HG03139 (cell line): ENCODE measurements around the gene GUCY1A2.
"Not testable (repeated sequence)": the region's sequence is repeated elsewhere in the genome, so short reads cannot be mapped to it uniquely, and the experiment has no call there.

Source experiments
- ATAC-seq: cut with Tn5 transposase; IDR thresholded peaks from one replicate; pipeline ENCODE4 v1.9.1; 2021; ENCODE audit not compliant: unreplicated experiment

Gene GUCY1A2

DNA sequence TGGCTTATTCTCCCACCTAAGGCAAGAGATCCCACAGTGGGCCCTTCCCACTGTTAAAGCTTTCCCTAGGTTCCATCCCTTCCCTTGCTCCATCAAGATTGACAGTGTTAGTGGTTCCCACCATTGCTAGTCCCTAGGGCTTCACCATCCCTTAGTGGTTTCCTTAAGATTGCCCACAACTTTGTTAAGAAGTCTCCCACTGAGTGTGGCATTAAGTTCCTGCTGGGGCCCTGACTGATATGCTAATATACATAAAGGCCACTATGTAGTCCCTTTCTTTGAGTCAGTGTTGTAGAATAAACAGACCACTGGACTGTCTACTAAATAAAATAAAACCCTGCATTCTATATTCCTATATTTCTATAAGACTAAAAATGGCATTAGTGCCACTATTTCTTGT, 176.1 kb downstream of the GUCY1A2 start:
- no peak for ATAC-seq

DNA sequence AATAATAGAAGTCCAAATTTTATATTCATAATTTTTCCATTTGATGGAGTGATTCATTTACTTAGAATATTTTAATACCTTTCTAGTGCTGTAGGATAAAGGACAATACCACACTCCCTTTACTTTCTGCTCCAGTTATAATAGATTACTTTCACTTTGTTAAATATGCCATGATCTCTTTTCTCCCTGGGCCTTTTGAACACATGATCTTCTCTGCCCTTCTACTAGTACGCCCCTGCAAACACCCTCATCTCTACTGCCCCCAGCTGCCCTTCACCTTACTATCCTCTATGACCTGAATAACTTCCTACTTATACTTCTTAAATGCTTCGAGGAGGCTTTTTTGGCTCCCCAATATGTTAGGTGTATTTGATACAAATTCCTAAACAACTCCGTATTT, 177.3 kb downstream of the GUCY1A2 start:
- ATAC-seq = no peak

DNA sequence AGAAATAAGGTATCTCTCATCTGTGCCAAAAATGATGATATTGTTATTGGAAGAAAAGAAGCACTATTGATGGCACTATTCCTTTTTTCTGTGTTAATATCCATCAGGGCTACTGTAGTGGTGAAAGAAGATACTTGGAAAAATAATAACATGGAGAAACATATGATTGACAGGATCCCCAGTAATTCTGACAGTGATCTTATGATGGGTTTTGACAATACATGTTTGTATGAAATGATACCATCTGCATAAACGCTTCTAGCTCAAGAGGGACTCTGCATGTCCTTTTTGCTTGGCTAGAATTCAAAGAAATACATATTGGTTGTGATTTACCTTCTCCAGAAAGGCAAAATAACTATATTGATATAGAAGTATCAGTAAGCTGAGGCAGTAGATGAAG, 178.1 kb downstream of the GUCY1A2 start:
- ATAC-seq = no peak

DNA sequence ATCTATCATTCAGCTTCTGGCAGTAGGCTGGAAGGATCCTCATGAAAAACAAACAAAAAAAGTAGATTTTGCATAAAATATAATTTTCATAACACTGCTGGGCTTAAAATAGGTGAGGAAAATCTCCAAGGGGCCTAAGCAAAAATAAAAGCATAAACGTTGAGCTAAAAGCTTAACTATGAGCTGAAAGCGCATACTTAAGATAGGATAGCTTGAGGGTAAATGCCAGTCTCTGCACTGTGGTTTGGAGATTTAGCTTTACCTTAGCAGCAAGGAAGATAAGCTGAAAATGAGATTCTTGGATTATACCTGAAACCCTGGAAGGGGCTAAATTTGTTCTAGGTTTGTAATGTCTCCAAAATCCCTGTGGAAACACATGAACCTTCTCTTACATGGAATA, 183.7 kb downstream of the GUCY1A2 start:
- no peak for ATAC-seq

DNA sequence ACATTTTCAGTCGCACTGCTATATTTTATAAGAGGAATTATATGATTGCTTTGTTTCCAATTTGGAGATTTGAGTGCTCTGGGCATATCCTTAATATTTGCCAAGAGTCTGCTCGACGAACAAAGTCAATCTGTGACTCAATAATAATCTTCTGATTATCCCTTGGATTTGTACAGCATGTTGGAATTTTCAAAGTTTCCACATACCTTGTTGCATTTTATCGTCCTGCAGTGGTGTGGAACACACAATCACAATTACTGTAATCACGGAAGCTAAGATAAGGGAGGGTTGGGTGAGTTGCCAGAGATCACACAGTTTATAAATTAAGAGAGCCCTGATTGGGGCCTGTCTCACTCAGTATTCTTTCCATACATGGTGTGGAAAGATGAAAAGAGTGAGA, 189.3 kb downstream of the GUCY1A2 start:
- no peak for ATAC-seq

DNA sequence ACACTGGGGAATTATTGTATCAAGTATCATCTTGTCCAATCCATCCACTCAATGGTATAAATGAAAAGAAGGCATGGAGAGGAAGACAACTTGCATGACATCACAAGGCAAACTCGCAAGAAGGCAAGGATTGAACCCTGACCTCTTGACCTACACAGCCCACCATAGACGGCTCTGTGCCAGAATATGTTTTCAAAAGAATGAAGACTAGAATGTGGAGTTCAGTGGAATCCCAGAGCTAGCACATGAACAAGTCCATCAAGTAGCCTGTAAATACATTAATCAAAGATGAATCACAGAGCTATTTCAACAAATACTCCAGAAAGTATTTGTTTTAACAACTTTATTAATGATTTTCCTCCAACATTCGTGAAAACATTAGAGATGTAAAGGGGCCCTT, 189.7 kb downstream of the GUCY1A2 start:
- no peak for ATAC-seq

DNA sequence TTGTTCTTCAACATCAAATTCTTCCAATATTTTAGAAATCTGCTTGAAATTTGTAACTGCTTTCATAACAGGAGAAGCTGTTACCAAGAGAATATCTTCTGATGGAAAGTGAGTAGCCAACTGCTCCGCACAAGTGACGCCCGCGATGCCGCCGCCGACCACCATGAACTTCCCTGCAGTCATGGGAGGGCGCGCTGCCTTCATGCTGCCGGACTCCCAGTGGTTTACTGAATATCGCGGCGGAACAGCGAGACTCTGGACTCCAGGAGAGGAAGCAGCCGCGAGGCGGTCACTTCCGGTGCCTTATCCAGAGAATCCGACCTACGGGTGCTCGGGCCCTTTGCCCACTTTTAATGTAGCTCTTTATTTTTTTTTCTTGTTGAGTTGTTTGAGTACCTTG, 190.6 kb downstream of the GUCY1A2 start:
- no peak for ATAC-seq

DNA sequence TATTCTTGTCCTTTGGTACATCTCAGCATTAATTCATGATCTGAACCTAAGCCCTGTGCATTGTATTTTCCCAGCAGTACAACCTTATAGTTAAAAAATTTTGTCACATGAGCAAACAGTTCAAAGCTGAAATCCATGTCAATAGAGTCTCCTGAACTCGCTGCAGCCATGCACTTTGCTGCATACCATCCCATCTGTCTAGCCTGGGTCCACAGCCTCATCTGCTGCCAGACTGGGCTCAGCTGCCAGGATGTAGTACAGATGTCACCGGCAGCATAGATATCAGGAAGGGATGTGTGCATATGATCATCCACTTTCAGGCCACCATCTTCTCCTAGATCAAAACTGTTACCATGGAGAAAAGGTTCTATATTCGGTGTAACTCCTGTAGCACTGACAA, 191.7 kb downstream of the GUCY1A2 start:
- ATAC-seq = not testable (repeated sequence)

DNA sequence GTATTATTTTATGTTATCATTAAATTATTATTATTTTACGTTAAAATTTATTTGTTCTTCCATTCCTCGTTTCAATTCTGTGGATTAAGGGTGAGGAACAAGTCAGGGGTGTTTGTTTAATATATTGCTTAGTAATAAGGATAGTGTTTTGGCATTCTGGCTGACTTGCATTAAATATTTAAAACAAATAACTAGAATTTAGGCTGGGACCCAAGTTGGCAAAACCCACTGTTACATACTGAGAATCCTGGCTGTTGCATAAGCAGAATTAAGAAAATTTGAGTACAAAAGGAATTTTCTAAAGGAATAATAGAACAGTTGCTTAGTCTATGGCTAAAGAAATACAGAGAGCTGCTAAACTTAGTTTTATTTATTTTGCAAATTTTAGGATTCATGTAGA, 196.4 kb downstream of the GUCY1A2 start:
- no peak for ATAC-seq

DNA sequence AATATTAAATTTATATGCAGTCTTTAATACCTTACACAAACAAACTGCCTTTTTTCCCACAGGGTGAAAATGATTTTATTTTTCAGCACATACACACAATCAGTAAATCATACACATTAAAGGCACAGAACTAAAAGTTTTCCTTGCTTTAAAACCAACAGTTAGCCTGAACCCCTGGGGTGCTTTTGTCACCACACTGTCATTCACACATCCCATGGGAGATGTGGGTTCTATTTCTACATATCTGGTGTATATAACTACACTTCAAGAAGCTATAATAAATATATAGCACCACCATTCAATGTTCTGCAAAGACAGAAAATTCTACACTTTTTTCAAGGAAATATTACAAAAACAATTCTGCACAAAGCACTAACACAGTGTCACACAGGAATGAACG, 197.0 kb downstream of the GUCY1A2 start:
- ATAC-seq = no peak

DNA sequence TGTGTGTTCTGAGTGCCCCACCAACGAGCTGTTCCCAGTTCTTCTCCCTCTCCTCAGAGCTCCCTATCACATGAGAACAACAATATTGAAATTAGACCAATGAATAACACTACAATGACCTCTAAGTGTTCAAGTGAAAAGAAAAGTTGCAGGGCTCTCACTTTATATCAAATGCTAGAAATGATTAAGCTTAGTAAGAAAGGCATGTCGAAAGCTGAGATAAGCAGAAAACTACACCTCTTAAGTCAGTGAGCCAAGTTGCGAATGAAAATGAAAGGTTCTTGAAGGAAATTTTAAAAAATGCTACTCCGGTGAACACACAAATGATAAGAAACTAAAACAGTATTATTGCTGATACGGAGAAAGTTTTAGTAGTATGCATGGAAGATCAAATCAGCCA, 199.8 kb downstream of the GUCY1A2 start:
- ATAC-seq = no peak

DNA sequence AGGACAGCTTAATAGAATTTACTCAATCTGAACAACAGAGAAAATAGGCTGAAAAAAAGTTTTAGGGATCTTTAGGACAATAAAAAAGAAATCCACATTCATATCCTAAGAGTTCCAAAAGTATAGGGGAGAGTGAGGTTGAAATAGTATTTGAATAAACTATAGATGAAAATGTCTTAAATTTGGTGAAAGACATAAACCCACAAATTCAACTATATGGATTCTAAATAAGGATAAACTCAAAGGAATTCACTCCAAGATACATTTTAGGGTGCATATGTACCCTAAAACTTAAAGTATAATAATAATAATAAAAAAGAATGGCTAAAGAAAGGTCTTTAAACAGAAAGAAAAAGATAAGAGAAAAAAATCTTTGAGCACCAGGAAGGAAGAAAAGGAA, 203.1 kb downstream of the GUCY1A2 start:
- no peak for ATAC-seq

DNA sequence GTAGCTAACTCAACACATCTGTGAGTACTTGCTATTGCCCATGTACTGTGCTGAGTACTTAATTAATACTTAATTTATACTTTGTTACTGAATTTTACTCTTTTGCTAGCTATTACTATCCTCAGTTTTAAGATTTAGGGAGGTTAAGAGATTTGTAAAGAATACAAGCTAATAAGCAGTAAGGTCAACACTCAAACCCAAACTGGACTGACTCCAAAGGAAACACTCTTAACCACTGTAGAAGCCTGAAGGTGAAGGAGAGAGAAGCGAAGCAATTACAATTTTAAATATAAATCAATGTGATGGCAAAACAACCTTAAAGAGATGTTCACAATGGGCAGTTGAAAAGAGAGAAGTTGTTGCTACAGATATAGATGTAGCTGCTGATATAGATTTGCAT, 204.5 kb downstream of the GUCY1A2 start:
- ATAC-seq = no peak

DNA sequence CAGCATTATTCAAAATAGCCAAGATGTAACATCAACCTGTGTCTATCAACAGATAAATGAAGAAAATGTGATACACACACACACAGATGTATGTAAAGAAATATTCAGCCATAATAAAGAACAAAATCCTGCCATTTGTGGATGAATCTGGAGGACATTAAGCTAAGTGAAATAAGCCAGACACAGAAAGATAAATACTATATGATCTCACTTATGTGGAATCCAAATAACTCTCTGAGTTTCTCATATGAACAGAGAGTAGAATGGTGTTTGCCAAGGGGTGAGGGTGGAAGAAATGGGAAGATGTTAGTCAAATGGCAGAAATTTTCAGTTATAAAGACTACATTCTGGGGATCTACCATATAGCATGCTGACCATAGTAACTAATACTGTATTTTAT, 224.2 kb downstream of the GUCY1A2 start:
- ATAC-seq = no peak

DNA sequence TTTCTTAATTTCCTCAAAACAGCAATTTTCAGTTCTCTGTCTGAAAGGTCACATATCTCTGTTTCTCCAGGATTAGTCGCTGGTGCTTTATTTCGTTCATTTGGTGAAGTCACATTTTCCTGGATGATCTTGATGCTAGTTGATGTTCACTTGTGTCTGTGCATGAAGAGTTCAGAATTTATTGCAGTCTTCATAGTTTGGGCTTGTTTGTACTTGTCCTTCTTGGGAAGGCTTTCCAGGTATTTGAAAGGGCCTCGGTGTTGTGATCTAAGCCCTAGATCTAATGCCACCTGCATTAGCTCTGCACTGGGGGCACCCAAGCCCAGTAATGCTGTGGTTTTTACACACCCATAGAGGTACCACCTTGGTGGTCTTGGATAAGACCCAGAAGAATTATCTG, 228.9 kb downstream of the GUCY1A2 start:
- ATAC-seq = no peak

DNA sequence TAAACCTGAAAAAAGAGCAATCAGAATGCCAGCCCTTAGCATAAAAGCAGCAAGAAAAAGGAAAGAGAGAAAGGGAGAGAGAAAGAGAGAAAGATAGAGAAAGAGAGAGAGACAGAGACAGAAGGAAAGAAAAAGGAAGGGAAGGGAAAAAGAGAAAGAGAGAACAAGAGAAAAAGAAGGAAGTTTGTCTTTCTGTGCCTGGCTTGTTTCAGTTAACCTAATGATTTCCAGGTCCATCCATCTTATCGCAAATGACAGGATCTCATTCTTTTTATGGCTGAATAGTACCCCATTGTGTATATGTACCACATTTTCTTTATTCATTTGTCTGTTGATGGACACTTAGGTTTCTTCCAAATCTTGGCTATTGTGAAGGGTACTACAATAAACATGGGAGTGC, 230.8 kb downstream of the GUCY1A2 start:
- ATAC-seq = no peak

DNA sequence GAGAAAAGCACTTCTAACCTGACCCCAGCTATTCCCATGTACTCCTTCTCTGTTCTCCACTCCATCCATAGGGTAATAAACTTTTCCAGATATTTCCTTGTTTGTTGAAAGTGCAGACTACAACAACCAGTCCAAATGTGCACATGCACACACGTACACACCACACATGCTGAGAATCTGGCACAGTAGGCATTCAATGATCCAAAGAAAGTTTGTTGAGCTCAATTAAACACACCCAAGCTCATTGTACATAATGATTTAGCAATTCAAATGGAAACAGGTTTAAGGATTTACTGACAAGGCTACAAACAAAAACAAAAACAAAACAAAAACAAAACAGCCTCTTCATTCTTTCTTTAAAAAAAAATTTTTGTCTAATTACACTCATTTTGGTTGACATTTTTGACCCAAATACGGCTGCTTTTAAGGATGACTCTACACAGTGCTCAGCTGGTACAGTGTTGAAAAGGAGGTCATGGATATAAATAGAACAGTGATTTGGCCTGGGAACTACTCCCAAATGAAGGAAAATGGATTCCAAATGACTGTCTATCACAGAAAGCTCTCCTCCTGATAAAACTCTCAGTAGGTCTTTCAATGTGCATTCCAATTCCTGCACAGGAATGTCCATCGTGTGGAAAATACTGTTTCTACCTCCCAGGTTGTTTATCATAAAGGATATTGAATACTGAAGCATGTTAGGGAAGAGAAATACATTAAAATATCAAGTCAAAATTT, 232.2 kb downstream of the GUCY1A2 start:
- ATAC-seq = no peak

DNA sequence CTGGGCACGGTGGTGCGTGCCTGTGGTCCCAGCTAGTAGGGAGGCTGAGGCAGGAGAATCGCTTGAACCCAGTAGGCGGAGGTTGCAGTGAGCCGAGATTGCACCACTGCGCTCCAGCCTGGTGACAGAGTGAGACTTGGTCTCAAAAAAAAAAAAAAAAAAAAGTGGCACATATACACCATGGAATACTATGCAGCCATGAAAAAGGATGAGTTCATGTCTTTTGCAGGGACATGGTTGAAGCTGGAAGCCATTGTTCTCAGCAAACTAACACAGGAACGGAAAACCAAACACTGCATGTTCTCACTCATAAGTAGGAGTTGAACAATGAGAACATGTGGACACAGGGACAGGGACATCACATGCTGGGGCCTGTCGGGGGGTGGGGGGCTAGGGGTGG, 241.0 kb downstream of the GUCY1A2 start:
- ATAC-seq = not testable (repeated sequence)

DNA sequence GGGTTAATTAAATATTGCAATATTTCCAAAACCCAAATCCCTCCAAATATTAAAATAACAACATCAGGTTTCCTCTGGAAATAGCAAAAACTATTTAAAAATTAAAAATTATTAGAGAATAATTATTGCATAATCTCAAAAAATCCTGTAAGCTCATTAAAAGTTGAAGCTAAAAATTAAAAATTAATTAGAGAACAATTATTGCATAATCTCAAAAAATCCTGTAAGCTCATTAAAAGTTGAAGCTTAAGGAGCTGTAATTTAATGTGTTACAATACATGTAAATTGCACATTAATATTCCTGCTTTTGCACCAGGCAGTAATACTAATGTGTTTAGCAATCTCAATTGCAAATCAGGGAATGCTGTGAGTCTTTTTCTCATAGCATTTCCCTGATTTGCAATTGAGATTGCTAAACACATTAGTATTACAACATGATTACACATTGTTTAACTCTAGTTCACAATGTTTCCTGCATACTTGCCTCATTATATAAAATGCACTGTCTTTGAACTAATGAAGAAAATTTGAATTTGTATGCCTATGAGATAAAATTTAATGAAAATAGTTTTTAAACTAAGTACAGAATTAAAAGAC, 247.7 kb downstream of the GUCY1A2 start:
- no peak for ATAC-seq

DNA sequence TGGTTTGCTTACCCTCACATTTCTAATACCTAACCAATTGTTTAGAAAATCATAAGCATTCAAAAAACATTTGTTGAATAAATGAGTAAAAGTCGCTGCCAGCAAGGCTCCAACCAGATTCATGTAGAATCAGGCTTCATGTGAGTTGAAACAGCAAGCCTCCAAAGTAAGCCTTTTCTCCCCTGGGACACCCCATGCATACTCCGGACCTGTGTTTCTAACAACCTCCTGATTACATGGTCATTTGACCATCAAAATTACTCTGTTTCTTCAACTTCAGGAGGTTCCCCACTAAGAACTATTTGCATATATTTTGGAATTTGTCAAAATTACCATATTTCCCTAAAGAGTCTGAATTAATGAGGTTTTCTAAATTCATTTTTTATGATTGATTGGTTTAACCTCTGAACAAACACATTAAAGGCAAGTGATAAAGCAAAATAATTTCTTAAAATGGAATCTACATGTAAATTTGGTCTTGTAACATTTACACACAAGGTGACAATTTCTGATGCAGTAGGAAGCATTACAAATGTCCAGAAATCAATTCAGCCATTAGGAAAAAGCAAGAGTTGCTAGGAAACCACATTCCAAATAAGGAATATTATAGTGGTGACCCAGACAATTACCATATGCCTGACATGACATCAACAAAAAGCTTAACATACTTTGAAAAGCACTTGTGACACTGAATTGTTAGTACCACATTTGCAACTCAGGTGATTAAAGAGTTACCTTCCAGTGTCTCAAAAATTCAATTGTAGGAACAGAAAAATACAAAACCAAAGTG, 252.6 kb downstream of the GUCY1A2 start:
- no peak for ATAC-seq

DNA sequence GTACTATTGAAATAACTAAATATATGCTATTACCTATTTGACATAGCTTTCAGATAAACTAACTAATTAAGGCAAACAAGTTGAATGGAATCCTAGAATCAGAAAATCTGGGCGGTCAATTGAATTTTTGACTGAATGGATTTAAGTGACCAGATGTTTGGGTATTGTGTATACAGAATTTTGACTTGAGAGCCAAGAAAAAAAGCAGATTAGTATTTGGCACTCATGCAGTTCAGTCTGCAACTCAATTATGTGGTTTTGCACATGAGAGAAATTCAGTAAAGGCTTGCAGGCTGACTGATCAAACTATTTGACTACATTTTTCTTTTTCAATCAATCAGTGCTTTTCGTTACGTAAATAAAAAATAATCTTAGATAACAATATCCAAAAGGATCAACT, 254.8 kb downstream of the GUCY1A2 start:
- ATAC-seq = no peak

DNA sequence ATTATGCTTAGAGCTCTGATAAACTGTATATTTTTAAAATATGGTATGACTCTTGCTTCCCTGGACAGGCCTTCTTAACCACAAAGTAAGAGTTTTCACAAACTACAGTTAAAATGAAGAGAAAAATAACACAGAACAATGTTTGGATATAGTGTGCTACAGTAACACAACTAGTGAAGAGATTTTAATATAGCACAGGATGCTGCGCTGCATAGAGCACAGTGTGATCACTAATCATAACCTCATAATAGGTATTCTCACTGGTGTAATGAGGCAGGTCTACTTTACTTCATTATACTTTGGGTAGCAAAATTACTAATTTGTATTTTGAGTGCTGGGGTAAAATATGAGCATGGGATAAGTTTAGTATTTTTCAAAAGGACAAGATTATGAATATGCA, 256.5 kb downstream of the GUCY1A2 start:
- no peak for ATAC-seq
